COLO668 (cell line): ENCODE results near the gene YIPF4.
"Not testable (repeated sequence)": the region's sequence is repeated elsewhere in the genome, so short reads cannot be mapped to it uniquely, and the experiment has no call there.

Experiments used
- DNase-seq: peaks from one replicate; lab custom pipeline; 2025; ENCODE audit not compliant: unreplicated experiment; lab: John Stamatoyannopoulos, UW

The YIPF4 gene

DNA sequence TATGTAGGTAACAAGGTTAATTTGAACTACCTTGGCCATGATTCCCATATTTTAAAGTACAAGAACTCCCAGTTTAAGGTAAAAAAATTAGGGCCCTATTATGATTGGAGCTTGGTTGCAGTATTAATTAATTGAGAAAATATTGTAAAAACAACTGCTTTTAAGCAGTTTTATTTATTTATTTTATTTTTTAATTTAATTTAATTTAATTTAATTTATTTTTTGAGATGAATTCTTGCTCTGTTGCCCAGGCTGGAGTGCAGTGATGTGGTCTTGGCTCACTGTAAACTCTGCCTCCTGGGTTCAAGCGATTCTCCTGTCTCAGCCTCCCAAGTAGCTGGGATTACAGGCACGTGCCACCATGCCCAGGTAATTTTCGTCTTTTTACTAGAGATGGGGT, 88.0 kb downstream of the YIPF4 start:
- not testable (repeated sequence) for DNase-seq
